HEK293 (cell line): ENCODE data around the gene OTOS.

Experiments used
- CTCF ChIA-PET: fragments of 350-600 bp; formaldehyde crosslinking; extraction: SDS; loops from one replicate; lab custom pipeline; 2021; ENCODE audit warnings: antibody characterized with exemption; lab: Yijun Ruan, JAX
- POLR2A ChIA-PET: fragments of 300-600 bp; formaldehyde crosslinking; extraction: SDS; loops from one replicate; lab custom pipeline; 2020; ENCODE audit warnings: antibody characterized with exemption, inconsistent platforms; lab: Yijun Ruan, JAX
- H3K27ac ChIP-seq: fragments of 200-500 bp; sonication (Bioruptor generic); 2 replicates; pipeline ENCODE4 v1.5.1; 2014; ENCODE audit warnings: low read depth, low read length, control low read depth, inconsistent platforms; ENCODE audit errors: extremely low read depth
- H3K36me3 ChIP-seq, 2 experiments: fragments of 200-500 bp in 1 of 2; sonication (Bioruptor generic) in 1 of 2; 1 replicate in 1 of 2; 2 replicates in 1 of 2; pipeline ENCODE4 v1.5.1; 2014 to 2017; ENCODE audit warnings: inconsistent platforms in 2 of 2, low read length in 2 of 2; ENCODE audit not compliant: control insufficient read depth in 2 of 2, insufficient read depth in 1 of 2
- H3K4me1 ChIP-seq: fragments of 200-500 bp; sonication (Bioruptor generic); 2 replicates; pipeline ENCODE4 v1.5.1; 2014; ENCODE audit warnings: mild to moderate bottlenecking, low read length, inconsistent platforms; ENCODE audit not compliant: control insufficient read depth, insufficient read depth
- H3K4me3 ChIP-seq: 2 replicates; pipeline ENCODE4 v1.5.1; 2011; ENCODE audit warnings: low read depth, mild to moderate bottlenecking, control low read depth, low read length, moderate library complexity
- H3K9me3 ChIP-seq: fragments of 200-500 bp; sonication (Bioruptor generic); 2 replicates; pipeline ENCODE4 v1.5.1; 2014; ENCODE audit warnings: low read depth, low read length, inconsistent platforms; ENCODE audit not compliant: control insufficient read depth, insufficient read depth
- GFI1B ChIP-seq: fragments of 450-650 bp; formaldehyde crosslinking; IDR thresholded peaks from 2 replicates; pipeline ENCODE4 v1.5.1; 2016; ENCODE audit warnings: missing biosample characterization, missing genetic modification characterization
- KLF1 ChIP-seq: fragments of 450-650 bp; formaldehyde crosslinking; IDR thresholded peaks from 2 replicates; pipeline ENCODE4 v1.5.1; 2016; ENCODE audit warnings: missing biosample characterization, missing genetic modification characterization
- KLF8 ChIP-seq: fragments of 450-650 bp; formaldehyde crosslinking; IDR thresholded peaks from 2 replicates; pipeline ENCODE4 v1.5.1; 2016; ENCODE audit warnings: missing biosample characterization, missing genetic modification characterization
- OSR2 ChIP-seq: fragments of 450-650 bp; formaldehyde crosslinking; IDR thresholded peaks from 2 replicates; pipeline ENCODE4 v1.5.1; 2016; ENCODE audit warnings: missing biosample characterization, missing genetic modification characterization
- OVOL3 ChIP-seq: fragments of 450-650 bp; formaldehyde crosslinking; IDR thresholded peaks from 2 replicates; pipeline ENCODE4 v1.5.1; 2016; ENCODE audit warnings: missing biosample characterization, missing genetic modification characterization
- TCF7L2 ChIP-seq: IDR thresholded peaks from 2 replicates; pipeline ENCODE4 v1.6.1; 2011; ENCODE audit warnings: low read depth, mild to moderate bottlenecking, inconsistent platforms, low read length, moderate library complexity, borderline replicate concordance
- ZBTB20 ChIP-seq: fragments of 450-650 bp; formaldehyde crosslinking; IDR thresholded peaks from 2 replicates; pipeline ENCODE4 v1.5.1; 2016; ENCODE audit warnings: missing biosample characterization, missing genetic modification characterization
- ZFHX2 ChIP-seq: fragments of 450-650 bp; formaldehyde crosslinking; conservative IDR thresholded peaks from 2 replicates; pipeline ENCODE4 v1.5.1; 2016; ENCODE audit warnings: missing biosample characterization, missing genetic modification characterization
- ZFP69B ChIP-seq: fragments of 450-650 bp; formaldehyde crosslinking; IDR thresholded peaks from 2 replicates; pipeline ENCODE4 v1.5.1; 2016; ENCODE audit warnings: missing biosample characterization, missing genetic modification characterization
- ZNF169 ChIP-seq: fragments of 450-650 bp; formaldehyde crosslinking; IDR thresholded peaks from 2 replicates; pipeline ENCODE4 v1.5.1; 2016; ENCODE audit warnings: missing biosample characterization, missing genetic modification characterization
- ZNF391 ChIP-seq: fragments of 450-650 bp; formaldehyde crosslinking; IDR thresholded peaks from 2 replicates; pipeline ENCODE4 v1.5.1; 2016; ENCODE audit warnings: low read depth, missing biosample characterization, missing genetic modification characterization, borderline replicate concordance
- ZNF394 ChIP-seq: fragments of 450-650 bp; formaldehyde crosslinking; IDR thresholded peaks from 2 replicates; pipeline ENCODE4 v1.5.1; 2016; ENCODE audit warnings: missing biosample characterization, missing genetic modification characterization, mild to moderate bottlenecking, moderate library complexity, borderline replicate concordance
- ZNF423 ChIP-seq: fragments of 450-650 bp; formaldehyde crosslinking; IDR thresholded peaks from 2 replicates; pipeline ENCODE4 v1.5.1; 2016; ENCODE audit warnings: missing biosample characterization, missing genetic modification characterization
- ZNF510 ChIP-seq: fragments of 450-650 bp; formaldehyde crosslinking; IDR thresholded peaks from 2 replicates; pipeline ENCODE4 v1.5.1; 2018; ENCODE audit warnings: mild to moderate bottlenecking, missing genetic modification characterization, missing biosample characterization; ENCODE audit not compliant: insufficient replicate concordance
- ZNF558 ChIP-seq: fragments of 450-650 bp; formaldehyde crosslinking; IDR thresholded peaks from 2 replicates; pipeline ENCODE4 v1.5.1; 2016; ENCODE audit warnings: missing biosample characterization, missing genetic modification characterization
- ZNF623 ChIP-seq: fragments of 450-650 bp; formaldehyde crosslinking; IDR thresholded peaks from 2 replicates; pipeline ENCODE4 v1.5.1; 2016; ENCODE audit warnings: missing biosample characterization, missing genetic modification characterization
- ZNF658 ChIP-seq: fragments of 450-650 bp; formaldehyde crosslinking; IDR thresholded peaks from 2 replicates; pipeline ENCODE4; 2016; ENCODE audit warnings: missing biosample characterization, missing genetic modification characterization
- ZNF670 ChIP-seq: fragments of 450-650 bp; formaldehyde crosslinking; IDR thresholded peaks from 2 replicates; pipeline ENCODE4 v1.5.1; 2016; ENCODE audit warnings: missing biosample characterization, missing genetic modification characterization, low read depth
- ZNF768 ChIP-seq: fragments of 450-650 bp; formaldehyde crosslinking; IDR thresholded peaks from 2 replicates; pipeline ENCODE4 v1.5.1; 2018; ENCODE audit warnings: missing biosample characterization, mild to moderate bottlenecking, missing genetic modification characterization
- ZNF776 ChIP-seq: fragments of 450-650 bp; formaldehyde crosslinking; IDR thresholded peaks from 2 replicates; pipeline ENCODE4 v1.5.0; 2017; ENCODE audit warnings: missing biosample characterization, missing genetic modification characterization, borderline replicate concordance
- ZNF791 ChIP-seq: fragments of 450-650 bp; formaldehyde crosslinking; IDR thresholded peaks from 2 replicates; pipeline ENCODE4 v1.5.1; 2016; ENCODE audit warnings: missing biosample characterization, missing genetic modification characterization
- ZNF830 ChIP-seq: fragments of 450-650 bp; IDR thresholded peaks from 2 replicates; pipeline ENCODE4 v1.5.0; 2018; ENCODE audit warnings: missing biosample characterization, missing genetic modification characterization, low read depth, mild to moderate bottlenecking, moderate library complexity
- TF ChIP-seq, protein P1 (sequence below): fragments of 450-650 bp; formaldehyde crosslinking; IDR thresholded peaks from 2 replicates; pipeline ENCODE4 v1.5.1; 2016; ENCODE audit warnings: missing biosample characterization, missing genetic modification characterization
- TF ChIP-seq, protein P2 (sequence below): fragments of 450-650 bp; formaldehyde crosslinking; IDR thresholded peaks from 2 replicates; pipeline ENCODE4 v1.5.1; 2016; ENCODE audit warnings: missing biosample characterization, missing genetic modification characterization
- TF ChIP-seq, protein P3 (sequence below): fragments of 450-650 bp; formaldehyde crosslinking; IDR thresholded peaks from 2 replicates; pipeline ENCODE4 v1.5.1; 2017; ENCODE audit warnings: missing biosample characterization, missing genetic modification characterization
- TF ChIP-seq, protein P4 (sequence below): fragments of 450-650 bp; formaldehyde crosslinking; IDR thresholded peaks from 2 replicates; pipeline ENCODE4 v1.5.1; 2016; ENCODE audit warnings: missing biosample characterization, missing genetic modification characterization, borderline replicate concordance
- TF ChIP-seq, protein P5 (sequence below): fragments of 450-650 bp; formaldehyde crosslinking; IDR thresholded peaks from 2 replicates; pipeline ENCODE4 v1.5.1; 2017; ENCODE audit warnings: missing biosample characterization, missing genetic modification characterization

The OTOS gene

DNA sequence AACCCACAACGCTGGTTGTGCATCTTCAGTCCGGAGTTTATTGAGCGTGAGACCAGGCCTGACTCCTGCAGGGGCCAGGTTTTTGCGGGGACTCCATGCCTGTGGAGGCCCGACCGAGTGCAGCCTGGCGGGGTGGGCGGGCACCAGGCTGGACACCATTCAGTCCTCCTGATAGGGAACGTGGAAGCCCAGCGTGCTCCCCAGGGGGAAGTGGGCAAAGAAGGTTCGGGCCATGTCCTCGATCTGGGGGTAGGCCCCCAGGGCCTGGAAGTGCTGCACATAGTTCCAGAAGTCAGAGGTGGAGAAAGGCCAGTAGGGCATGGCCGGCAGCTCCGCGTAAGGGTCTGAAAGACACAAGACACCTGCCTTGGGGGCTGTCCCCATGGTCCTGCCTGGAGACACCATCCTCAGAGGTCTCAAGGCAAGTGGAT is 1.4 kb downstream of the OTOS start (continued):
- TF ChIP-seq, protein P1, sequence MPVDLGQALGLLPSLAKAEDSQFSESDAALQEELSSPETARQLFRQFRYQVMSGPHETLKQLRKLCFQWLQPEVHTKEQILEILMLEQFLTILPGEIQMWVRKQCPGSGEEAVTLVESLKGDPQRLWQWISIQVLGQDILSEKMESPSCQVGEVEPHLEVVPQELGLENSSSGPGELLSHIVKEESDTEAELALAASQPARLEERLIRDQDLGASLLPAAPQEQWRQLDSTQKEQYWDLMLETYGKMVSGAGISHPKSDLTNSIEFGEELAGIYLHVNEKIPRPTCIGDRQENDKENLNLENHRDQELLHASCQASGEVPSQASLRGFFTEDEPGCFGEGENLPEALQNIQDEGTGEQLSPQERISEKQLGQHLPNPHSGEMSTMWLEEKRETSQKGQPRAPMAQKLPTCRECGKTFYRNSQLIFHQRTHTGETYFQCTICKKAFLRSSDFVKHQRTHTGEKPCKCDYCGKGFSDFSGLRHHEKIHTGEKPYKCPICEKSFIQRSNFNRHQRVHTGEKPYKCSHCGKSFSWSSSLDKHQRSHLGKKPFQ (tag by site-specific recombination) = no peak
- TF ChIP-seq KLF8 (tag by site-specific recombination) (no peak), ZNF776 (tag by site-specific recombination) (no peak), ZNF623 (tag by site-specific recombination) (no peak), ZNF670 (no peak), ZNF830 (tag by site-specific recombination) (no peak), ZNF391 (no peak), ZNF558 (no peak), ZNF423 (tag by site-specific recombination) (no peak), TCF7L2 (no peak), ZNF658 (tag by site-specific recombination) (no peak), ZBTB20 (tag by site-specific recombination) (no peak), ZNF791 (tag by site-specific recombination) (no peak)
- TF ChIP-seq, protein P2, sequence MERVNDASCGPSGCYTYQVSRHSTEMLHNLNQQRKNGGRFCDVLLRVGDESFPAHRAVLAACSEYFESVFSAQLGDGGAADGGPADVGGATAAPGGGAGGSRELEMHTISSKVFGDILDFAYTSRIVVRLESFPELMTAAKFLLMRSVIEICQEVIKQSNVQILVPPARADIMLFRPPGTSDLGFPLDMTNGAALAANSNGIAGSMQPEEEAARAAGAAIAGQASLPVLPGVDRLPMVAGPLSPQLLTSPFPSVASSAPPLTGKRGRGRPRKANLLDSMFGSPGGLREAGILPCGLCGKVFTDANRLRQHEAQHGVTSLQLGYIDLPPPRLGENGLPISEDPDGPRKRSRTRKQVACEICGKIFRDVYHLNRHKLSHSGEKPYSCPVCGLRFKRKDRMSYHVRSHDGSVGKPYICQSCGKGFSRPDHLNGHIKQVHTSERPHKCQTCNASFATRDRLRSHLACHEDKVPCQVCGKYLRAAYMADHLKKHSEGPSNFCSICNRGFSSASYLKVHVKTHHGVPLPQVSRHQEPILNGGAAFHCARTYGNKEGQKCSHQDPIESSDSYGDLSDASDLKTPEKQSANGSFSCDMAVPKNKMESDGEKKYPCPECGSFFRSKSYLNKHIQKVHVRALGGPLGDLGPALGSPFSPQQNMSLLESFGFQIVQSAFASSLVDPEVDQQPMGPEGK (tag by site-specific recombination) = no peak
- TF ChIP-seq, protein P3, sequence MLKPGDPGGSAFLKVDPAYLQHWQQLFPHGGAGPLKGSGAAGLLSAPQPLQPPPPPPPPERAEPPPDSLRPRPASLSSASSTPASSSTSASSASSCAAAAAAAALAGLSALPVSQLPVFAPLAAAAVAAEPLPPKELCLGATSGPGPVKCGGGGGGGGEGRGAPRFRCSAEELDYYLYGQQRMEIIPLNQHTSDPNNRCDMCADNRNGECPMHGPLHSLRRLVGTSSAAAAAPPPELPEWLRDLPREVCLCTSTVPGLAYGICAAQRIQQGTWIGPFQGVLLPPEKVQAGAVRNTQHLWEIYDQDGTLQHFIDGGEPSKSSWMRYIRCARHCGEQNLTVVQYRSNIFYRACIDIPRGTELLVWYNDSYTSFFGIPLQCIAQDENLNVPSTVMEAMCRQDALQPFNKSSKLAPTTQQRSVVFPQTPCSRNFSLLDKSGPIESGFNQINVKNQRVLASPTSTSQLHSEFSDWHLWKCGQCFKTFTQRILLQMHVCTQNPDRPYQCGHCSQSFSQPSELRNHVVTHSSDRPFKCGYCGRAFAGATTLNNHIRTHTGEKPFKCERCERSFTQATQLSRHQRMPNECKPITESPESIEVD (tag by site-specific recombination) = no peak
- TF ChIP-seq, all 188 proteins: peak for 0

DNA sequence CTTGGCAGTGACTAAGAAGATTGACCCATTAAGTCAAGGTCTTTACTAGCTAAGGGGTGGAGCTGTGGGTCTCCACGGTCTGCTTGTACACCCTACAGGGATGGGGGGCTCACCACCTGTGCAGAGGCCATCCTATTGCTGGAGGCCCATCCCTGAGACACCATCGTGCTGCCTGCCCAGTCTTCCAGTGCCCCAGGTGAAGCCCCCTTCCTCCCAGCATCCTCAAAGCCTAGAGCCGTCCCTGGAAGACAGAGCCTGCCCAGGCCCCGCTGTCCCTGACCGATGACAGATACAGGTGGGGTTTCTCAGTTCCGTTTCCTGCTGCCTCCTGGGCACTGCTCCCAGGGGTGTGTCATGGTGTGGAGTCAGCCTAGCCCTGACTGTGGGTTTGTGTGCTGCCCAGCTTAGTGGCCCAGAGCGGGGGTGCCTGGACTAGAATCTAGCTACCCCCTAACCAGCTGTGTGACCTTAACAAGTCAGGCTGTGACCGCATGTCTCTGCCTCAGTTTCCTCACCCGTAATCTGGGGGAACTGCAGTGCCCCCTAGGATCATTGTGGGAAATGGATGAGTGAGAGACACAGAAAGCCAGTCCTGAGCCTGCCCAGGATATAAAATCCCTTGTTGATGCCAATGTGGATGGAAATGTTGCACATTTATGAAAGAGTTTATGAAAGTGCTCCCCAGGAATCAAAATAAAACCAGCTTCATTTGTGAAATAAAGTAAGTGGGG is 2.0 kb downstream of the OTOS start:
- H3K27ac ChIP-seq = no peak overlapping the region
- H3K36me3 ChIP-seq = peaks cover 0 to 11% of the 10 kb centered on the region in 2 experiments; a peak in 1 of 3 replicates
- H3K4me1 ChIP-seq = peaks cover 9% of the 10 kb centered on the region; the same call in 1 of the 2 replicates
- ChIA-PET POLR2A (no interaction called here), CTCF (interaction anchor here (0.6 to 1.0 kb wide), 3 partner anchors 12 to 103 kb away, joined by 3 to 4 read pairs (median 4); no protein-coding TSS in a partner anchor)
- no peaks in the 10 kb centered on the region for H3K9me3 ChIP-seq
- H3K4me3 ChIP-seq = no peak overlapping the region
- no peak for TF ChIP-seq KLF1 (tag by site-specific recombination)
- TF ChIP-seq, protein P4, sequence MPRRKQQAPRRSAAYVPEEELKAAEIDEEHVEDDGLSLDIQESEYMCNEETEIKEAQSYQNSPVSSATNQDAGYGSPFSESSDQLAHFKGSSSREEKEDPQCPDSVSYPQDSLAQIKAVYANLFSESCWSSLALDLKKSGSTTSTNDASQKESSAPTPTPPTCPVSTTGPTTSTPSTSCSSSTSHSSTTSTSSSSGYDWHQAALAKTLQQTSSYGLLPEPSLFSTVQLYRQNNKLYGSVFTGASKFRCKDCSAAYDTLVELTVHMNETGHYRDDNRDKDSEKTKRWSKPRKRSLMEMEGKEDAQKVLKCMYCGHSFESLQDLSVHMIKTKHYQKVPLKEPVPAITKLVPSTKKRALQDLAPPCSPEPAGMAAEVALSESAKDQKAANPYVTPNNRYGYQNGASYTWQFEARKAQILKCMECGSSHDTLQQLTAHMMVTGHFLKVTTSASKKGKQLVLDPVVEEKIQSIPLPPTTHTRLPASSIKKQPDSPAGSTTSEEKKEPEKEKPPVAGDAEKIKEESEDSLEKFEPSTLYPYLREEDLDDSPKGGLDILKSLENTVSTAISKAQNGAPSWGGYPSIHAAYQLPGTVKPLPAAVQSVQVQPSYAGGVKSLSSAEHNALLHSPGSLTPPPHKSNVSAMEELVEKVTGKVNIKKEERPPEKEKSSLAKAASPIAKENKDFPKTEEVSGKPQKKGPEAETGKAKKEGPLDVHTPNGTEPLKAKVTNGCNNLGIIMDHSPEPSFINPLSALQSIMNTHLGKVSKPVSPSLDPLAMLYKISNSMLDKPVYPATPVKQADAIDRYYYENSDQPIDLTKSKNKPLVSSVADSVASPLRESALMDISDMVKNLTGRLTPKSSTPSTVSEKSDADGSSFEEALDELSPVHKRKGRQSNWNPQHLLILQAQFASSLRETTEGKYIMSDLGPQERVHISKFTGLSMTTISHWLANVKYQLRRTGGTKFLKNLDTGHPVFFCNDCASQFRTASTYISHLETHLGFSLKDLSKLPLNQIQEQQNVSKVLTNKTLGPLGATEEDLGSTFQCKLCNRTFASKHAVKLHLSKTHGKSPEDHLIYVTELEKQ (tag by site-specific recombination) = no peak
- no peak for TF ChIP-seq OVOL3 (tag by site-specific recombination)
- no peak for TF ChIP-seq ZNF169 (tag by site-specific recombination)
- TF ChIP-seq ZNF391 = no peak
- TF ChIP-seq OSR2 (tag by site-specific recombination) = no peak
- TF ChIP-seq ZFHX2 (tag by site-specific recombination) = no peak
- TF ChIP-seq GFI1B = no peak
- TF ChIP-seq ZNF510 = no peak
- TF ChIP-seq ZNF791 (tag by site-specific recombination) = no peak
- TF ChIP-seq ZFP69B (tag by site-specific recombination) = no peak
- TF ChIP-seq ZNF394 (tag by site-specific recombination) = no peak
- TF ChIP-seq, protein P5, sequence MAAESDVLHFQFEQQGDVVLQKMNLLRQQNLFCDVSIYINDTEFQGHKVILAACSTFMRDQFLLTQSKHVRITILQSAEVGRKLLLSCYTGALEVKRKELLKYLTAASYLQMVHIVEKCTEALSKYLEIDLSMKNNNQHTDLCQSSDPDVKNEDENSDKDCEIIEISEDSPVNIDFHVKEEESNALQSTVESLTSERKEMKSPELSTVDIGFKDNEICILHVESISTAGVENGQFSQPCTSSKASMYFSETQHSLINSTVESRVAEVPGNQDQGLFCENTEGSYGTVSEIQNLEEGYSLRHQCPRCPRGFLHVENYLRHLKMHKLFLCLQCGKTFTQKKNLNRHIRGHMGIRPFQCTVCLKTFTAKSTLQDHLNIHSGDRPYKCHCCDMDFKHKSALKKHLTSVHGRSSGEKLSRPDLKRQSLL = no peak
- TF ChIP-seq ZNF768 = no peak
- no peak for TF ChIP-seq ZNF670
